HCEC 1CT (cell line): ENCODE data around the gene ITGA7.
"Not testable (repeated sequence)": the region's sequence is repeated elsewhere in the genome, so short reads cannot be mapped to it uniquely, and the experiment has no call there.

Experiments used
- DNase-seq: peaks from one replicate; pipeline ENCODE4 v3.0.0-alpha.2; 2017

Gene ITGA7

DNA sequence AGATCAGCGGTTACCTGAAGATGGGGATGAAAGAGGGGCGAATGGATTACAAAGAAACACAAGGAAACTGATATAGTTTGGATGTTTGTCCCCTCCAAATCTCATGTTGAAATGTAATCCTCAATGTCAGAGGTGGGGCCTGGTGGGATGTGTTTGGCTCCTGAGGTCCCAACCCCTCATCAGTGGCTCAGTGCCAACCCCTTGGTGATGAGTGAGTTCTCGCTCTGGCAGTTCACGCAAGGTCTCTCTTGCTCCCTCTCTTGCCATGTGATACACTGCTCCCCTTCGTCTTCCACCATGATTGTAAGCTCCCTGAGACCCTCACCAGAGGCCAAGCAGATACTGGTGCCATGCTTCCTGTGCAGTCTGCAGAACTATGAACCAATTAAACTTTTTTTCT lies 28.0 kb downstream of the ITGA7 start:
- DNase-seq = no peak

DNA sequence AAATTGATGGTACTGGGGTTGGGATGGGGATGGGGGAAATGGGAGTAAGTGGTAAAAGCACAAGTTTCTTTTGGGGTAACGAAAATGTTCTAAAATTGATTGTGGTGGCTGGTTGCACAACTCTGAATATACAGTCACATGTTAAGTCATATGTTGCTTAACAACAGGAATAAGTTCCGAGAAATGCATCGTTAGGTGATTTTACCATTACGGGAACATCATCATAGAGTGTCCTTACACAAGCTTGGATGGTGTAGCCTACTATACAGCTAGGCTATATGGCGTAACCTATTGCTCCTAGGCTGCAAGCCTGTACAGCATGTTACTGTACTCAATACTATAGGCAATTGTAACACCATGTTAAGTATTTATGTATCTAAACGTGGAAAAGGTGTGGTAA lies 31.0 kb downstream of the ITGA7 start:
- DNase-seq = no peak

DNA sequence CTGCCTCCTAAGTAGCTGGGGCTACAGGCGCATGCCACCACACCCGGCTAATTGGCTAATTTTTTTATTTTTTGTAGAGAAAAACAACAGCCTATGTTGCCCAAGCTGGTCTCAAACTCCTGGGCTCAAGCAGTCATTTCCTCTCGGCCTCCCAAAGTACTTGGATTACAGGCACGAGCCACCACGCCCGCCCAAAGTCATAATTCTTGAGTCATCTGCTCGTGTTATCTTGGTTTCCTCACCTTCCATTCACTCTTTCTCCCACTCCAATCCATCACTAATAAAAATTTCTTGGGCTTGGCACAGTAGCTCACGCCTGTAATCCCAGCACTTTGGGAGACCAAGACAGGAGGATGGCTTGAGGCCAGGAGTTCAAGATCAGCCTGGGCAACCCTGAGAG lies 32.0 kb downstream of the ITGA7 start:
- no peak for DNase-seq

DNA sequence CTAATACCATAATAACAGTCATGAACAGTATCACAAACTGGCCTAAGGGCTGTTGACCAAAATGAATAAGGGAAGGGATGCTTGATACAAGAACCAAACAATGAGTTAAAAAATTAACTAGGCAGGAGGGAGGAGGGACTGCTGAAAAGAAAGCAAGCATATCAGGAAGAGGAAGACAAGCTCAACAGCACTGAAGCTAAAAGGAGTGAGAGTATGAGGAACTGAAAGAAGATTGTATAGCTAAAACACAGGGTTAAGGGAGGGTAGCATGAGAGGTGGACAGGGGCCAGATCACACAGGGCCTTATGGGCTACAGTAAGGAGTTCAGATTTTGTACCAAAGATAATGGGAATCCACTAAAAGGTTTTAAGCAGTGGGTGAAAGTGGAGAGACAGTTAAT lies 34.1 kb downstream of the ITGA7 start:
- DNase-seq = no peak

DNA sequence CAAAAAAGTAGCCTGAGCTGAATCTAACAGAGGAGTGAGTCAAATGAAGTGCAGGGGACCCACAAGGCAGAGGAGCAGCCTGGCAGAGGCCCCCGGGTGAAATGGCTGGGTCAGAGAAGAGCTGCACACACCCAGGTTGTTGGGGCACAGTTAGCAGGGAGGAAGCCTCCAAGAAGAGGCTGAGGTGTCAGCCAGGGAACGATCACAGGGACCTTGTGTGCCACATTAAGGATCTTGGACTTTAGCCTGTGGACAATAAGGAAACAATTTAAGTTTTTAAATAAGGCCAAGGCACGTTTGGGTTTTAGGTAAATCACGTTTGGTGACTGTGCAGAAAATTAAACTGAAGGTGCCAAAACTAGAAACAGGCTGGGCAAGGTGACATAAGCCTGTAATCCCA lies 36.0 kb downstream of the ITGA7 start:
- DNase-seq = no peak

DNA sequence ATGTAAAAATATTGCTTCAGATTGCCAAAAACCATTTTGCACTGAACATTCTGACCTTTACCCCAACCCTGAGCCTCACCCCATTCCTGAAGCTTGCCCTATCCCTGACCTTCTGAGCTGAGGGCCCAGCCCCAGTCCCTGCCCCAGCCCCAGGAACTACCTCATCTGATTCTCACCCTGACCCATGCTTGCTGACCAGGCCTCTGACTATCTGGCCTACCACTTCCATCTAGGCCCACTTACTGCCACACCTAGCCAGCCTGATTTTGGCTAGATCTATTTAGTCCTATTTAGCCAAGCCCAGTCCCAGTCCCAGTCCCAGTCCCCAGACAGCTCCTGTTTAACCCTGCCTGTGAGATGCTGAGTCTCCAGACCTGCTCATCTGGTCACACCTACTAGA lies 37.4 kb downstream of the ITGA7 start:
- DNase-seq = no peak

DNA sequence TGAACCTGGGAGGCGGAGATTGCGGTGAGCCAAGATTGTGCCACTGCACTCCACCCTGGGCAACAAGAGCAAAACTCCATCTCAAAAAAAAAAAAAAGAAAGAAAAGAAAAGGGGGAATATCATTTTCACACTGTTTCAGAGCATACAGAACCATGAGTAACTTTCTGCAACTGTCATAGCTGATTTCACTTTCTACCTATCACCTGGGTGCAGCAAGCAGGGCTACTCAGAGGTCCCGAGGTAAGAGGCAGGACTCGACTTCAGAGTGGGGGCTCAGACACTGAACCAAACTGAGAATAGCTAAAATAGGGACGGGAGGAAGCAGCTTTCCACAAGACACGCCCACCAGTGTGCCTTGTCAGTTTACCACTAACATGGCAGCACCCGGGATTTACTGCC lies 41.2 kb downstream of the ITGA7 start:
- no peak for DNase-seq

DNA sequence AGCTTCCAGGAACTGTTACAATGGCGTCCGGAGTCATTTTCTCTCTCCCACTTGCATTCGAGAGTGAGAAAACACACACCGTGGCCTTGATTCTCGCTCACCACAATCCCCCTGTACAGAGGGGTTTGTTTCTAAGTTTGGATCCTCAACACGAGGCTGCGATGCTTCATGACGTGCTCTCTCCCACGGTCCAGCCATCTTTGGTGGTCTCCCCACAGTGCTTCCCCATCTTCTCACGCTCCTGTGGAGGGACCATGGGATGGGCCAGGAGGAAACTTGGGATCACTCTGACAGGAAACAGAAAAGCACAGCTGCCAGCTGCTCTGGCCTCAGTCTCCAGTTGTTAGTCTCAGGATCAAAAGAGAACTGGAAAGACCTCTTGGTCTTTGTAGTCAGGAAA lies 42.9 kb downstream of the ITGA7 start:
- no peak for DNase-seq

DNA sequence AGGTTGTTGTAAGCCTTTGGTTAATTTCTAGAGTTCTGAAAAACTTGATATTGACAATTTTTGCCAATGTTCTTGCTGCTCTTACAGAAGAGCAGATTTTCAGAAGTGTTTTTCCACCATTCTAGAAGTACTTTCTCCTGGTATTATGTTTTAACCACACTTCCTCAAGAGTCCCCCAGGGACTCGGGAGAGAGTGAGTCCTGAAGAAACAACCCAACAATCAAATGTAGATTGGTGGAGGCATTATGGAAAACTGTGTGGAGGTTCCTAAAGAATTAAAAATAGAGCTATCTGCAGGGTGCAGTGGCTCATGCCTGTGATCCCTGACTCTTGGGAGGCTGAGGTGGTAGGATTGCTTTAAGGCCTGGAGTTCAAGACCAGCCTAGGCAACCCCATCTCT lies 44.3 kb downstream of the ITGA7 start:
- DNase-seq = no peak

DNA sequence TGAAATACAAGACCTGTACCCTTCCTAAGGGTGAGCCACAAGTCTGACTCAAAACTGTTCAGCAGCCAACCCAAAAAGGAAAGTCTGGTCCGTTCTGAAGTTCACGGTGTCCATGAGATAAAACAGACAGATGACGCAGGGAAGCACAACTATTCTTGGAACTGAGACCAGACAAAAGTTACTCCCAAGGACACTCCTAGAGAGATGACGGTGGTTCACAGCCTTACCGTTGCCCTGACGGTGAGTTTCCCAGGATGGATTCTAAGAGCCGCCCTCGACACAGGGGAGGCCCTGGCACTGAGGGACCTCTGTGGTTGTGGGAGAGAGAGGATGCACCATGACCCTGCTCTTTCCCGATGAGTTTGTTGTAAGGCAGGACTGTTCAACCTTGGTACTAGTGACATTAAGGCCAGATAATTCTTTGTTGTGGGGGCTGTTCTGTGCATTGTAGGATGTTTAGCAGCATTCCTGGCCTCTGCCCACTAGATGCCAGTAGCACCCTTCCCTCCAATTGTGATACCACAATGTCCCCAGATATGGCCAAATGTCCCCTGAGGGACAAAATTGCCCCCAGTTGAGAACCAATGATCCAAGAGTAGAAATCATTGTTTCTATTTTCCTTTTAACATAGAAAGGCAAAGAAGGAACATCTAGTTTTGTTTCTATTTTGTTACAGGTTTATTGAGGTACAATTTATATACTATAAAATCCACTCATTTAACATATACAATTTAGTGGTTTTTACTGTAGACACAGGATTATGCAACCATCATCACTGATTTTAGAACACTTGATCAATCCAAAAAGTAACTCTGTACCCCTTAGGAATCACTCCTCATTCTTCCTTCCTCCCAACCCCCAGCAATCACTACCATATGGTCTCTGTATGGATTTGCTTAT lies 48.0 kb downstream of the ITGA7 start:
- no peak for DNase-seq

DNA sequence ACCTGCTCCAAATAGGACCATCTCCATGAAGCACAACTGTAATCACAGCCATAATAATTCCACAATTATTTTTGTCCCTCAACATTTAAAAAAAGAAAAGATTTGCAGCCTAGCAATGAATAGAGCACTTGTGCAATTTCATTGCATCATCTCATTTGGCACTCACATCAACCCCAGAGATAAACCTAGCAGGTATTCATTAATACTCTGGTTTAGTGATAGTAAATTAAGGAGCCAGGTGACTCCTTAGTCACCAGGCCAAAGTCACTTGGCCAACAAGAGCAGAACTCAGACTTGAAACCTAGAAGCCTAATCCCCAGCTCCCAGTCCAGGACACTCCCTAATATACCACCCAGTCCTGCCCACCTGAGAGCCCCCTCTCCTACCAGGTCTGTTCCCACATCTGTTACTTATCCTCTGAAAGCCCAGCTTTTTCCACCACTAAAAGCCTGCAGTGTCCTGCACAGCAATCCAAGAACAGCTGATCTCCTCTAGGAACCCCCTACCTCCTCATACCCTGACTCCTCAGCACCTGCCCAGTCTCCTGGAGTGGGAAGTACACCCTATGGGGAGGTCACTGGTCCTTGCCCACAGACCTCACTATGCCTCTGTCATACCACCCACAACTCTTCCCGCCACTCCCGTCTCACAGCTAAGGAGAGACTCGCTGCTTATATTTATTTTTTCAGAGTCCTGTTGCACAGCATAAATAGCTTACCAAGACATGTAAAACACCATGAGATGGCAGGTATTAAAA lies 48.9 kb downstream of the ITGA7 start:
- no peak for DNase-seq

DNA sequence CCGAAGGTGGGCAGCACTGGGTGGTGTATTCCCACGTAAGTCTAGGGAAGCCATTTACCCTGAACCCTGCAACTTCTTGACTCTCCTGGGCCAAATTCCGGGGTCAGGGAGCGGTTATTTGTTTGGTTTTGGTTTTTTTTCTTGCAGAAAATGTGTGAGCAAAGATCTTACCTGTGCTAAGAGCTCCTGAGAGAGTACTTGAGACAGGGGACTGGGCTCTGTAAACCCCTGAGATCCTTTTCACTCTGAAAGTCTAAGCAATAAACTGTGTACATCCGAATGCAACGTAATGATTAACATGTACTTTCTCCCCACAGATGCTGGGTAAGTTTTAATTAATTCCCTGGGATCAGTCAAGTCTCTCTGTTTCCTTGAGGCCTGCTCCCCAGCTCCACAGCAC lies 49.5 kb downstream of the ITGA7 start:
- no peak for DNase-seq

DNA sequence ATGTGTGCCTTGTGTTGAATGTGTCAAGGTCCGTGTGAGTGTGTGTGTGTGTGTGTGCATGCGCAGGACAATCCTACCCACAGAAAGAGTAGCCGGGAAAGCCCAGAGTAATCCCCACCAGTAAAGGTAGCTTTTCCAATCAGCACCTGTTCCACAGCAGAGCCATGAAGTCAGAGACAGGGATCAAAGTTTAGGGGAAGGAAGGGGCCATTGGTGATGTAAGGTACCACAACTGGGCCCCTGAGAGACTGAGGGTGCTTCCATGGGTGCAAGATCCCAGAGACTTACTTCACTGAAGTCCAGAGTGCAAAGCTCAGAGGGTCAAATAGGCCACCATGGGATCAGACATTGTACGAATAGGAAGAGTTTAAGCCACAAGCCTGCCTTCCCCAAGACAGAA lies 50.5 kb downstream of the ITGA7 start:
- DNase-seq = no peak

DNA sequence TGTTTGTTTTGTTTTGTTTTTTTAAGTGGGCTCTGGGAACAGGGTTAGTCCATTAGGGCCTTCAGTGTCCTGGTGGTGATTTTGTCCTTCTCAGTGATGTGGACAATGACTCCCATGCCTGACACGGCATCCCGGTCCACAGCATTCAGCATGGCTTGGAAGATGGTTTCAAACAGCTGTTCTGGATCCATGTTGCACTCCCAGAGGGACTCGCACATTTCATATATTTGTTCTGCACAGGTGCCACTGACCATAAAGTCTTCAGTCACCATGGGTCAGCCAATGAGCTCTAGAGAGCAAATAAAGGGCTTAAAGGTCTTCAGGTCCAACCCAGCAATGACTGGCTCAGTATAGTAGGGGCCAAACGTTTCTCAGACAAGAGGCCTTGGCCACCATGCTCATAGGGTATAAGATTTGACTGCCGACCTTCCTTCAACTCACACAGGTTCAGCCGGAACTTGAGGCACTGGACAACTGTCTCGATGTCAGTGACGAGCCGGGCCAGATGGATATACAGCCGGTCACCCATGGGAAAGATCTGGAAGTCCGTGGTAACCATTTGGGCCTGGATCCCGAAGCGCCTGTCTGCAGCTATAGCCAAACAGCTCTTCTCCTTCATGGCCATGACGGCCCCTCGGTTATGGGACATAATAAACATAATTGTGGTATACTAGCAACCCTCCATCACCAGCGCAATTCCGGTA lies 53.0 kb downstream of the ITGA7 start:
- no peak for DNase-seq

DNA sequence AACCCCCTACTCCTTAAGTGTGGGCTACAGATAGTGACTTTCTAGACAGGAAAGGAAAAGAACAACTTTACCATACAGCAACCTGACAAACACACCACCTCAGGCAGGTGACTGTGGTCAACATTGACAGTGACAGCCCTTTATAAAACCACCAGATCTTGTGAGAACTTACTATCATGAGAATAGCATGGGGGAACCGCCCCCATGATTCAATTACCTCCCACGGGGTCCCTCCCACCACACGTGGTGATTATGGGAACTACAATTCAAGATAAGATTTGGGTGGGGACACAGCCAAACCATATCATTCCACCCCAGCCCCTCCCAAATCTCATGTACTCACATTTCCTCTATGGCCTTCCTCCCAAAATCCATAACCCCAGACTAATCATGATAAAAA lies 54.7 kb downstream of the ITGA7 start:
- no peak for DNase-seq

DNA sequence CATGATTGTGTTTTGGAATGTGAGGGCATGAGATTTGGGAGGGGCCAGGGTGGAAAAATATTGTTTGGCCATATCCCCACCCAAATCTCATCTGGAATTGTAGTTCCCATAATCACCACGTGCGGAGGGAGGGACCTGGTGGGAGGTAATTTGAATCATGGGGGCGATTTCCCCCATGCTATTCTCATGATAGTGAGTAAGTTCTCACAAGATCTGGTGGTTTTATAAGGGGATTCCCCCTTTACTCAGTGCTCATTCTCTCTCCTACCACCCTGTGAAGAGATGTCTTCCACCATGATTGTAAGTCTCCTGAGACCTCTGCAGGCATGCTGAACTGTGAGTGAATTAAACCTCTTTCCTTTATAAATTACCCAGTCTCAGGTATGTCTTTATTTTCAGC lies 55.4 kb downstream of the ITGA7 start:
- DNase-seq = no peak

DNA sequence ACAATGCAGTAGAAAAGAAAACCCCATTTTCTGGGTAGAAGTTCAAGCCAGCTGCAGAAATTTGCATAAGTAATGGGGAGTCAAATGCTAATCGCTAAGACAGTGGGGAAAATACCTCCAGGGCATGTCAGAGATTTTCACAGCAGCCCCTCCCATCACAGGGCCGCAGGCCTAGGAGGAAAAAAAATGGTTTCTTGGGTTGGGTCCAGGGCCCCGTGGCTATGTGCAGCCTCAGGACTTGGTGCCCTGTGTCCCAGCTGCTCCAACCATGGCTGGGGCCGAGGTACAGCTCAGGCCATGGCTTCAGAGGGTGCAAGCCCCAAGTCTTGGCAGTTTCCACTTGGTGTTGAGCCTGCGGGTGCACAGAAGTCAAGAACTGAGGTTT lies 56.4 kb downstream of the ITGA7 start:
- DNase-seq = no peak

DNA sequence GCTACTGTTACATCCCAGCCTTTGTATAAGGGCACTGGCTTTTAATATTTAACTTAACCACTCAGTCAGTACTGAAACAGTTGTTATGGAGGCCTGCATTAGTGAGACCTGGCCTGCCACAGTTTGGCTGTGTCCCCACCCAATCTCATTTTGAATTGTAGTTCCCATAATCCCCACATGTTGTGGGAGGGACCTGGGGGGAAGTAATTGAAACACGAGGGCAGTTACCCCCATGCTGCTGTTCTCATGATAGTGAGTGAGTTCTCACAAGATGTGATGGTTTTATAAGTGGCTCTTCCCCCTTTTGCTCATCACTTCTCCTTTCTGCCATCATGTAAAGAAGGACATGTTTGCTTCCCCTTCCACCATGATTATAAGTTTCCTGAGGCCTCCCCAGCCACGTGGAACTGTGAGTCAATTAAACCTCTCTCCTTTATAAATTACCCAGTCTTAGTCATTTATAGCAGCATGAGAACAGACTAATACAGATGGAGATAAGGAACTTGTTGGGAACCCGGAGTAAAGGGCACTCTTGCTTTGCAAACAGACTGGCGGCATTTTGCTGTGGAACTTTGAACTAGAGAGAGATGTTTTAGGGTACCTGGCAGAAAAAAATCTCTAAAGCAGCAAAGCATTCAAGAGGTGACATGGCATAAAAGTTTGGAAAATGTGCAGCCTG lies 56.9 kb downstream of the ITGA7 start:
- DNase-seq = not testable (repeated sequence)

DNA sequence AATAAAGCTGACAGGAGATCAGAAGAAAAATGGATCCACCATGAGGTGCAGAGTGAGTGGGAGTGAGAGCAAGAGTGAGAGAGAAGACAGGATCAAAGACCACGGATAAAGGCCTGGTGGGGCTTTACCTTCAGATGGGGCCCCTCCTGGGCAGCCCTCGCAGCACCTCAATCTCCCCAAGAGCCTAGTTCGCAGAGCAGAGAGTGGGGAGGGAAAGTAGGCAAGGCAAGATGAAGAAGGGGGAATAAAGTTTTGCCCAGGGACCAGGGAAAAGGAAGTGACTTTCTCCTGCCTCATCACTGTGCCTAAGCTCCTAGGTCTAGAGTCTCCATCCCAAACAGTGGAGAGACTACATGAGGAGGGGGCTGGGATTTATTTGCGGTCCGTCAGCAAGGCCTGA lies 60.7 kb downstream of the ITGA7 start:
- DNase-seq = no peak

DNA sequence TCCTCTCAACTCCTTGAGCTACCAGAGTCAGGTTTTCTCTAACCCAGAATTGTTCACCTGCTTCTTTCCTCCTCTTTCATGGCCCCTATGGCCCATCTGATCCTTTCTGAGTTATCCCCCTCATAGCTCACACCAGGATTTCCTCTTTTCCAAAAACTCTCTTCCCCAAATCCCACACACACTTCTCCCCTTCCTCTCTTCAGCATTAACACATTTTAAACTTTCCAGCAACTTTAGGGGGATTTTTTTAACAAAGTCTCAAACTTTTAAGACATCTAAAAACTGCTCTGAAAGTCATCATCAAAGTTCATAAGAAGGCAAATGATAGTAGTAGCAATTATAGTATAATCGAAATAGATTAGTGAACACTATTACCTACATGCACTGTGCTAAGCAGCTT lies 63.1 kb downstream of the ITGA7 start:
- DNase-seq = no peak

DNA sequence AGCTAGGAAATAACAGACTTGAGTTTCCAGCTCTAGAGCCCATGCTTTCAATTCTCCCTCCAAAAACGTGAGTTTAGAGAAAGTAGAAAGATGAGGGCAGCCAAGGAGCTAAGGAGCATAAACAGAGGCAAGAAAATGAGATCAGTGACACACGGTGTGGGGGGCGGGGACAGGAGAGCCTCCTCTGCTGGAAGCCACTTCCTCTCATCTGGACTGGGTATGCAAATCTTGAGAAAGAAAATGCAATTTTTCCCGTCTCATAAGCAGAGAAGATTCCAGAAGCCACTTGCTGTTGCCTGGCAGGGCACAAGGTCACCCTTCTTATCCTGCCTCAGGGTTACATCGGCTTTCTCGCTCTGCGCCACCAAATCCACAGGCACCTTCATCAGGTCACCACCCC lies 65.0 kb downstream of the ITGA7 start:
- no peak for DNase-seq

DNA sequence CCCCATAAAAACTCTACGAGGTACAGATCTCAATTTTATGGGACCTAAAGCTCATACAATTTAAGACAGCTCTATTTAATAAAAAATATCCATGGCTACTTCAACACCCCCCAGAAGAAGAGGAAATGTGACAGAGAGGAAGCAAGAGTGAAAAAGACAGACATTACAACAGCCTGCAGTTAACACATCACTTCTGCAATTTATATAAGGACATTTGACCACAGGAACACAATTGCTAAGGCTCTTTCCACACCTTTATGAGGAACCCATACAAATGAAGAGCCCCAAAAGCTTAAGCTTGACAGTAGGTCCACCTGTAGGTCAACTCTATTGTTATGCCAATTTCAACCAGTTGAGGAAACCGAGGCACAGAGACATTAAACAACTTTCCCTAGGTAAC lies 65.4 kb downstream of the ITGA7 start:
- no peak for DNase-seq

DNA sequence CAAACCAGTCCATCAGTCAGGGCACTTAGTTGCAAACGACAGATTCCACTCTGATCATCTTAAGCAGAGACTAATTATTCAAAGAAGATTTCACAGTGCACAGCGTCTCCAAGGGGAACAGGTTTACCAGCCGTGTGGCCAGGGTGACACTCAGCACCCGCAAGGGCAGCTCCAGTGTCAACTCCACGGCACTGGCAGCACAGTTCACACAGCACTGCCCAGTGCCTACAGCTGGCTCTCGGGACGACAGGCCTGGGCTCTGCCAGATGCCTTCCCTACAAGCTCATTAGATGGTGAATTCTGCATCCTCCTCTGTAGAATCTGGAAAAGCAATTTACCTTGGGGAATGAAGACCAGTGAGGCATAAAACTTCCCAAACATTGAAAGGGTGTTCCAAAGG lies 66.1 kb downstream of the ITGA7 start:
- no peak for DNase-seq
